KMS-11 (cell line): ENCODE measurements around the gene FAF1.

ENCODE experiments used
- H2AFZ ChIP-seq: fragments of 200-600 bp; sonication (generic); 2 replicates; pipeline ENCODE4 v1.6.1; 2016; ENCODE audit warnings: antibody characterized with exemption, mixed run types, low read depth
- H3K27ac ChIP-seq: fragments of 200-600 bp; sonication (generic); 2 replicates; pipeline ENCODE4 v1.6.1; 2016; ENCODE audit warnings: mild to moderate bottlenecking, mixed run types
- H3K27me3 ChIP-seq: fragments of 200-600 bp; sonication (generic); 2 replicates; pipeline ENCODE4 v1.6.1; 2017; ENCODE audit warnings: mild to moderate bottlenecking, low read depth, mixed run types, moderate library complexity; ENCODE audit not compliant: insufficient read depth
- H3K36me3 ChIP-seq: fragments of 200-600 bp; sonication (generic); 2 replicates; pipeline ENCODE4 v1.6.1; 2017; ENCODE audit warnings: mild to moderate bottlenecking, mixed run types; ENCODE audit not compliant: insufficient read depth
- H3K4me1 ChIP-seq: fragments of 200-600 bp; sonication (generic); 2 replicates; pipeline ENCODE4 v1.6.1; 2016; ENCODE audit warnings: mild to moderate bottlenecking, low read depth, mixed run types; ENCODE audit not compliant: poor library complexity, severe bottlenecking
- H3K4me2 ChIP-seq: fragments of 200-600 bp; sonication (generic); 2 replicates; pipeline ENCODE4 v1.7.0; 2016; ENCODE audit warnings: mild to moderate bottlenecking, mixed run types
- H3K4me3 ChIP-seq: fragments of 200-600 bp; sonication (generic); IDR thresholded peaks from 2 replicates; pipeline ENCODE4 v1.6.1; 2017; ENCODE audit warnings: low read depth, low read length, mixed read lengths; ENCODE audit not compliant: insufficient read depth
- H3K79me2 ChIP-seq: fragments of 200-600 bp; sonication (generic); 2 replicates; pipeline ENCODE4 v1.6.1; 2016; ENCODE audit warnings: low read depth, mixed run types; ENCODE audit not compliant: insufficient read depth
- H3K9ac ChIP-seq: fragments of 200-600 bp; sonication (generic); 2 replicates; pipeline ENCODE4 v1.6.1; 2016; ENCODE audit warnings: mild to moderate bottlenecking, mixed run types
- H4K20me1 ChIP-seq: fragments of 200-600 bp; sonication (generic); 2 replicates; pipeline ENCODE4 v1.6.1; 2016; ENCODE audit warnings: mild to moderate bottlenecking, mixed run types; ENCODE audit not compliant: insufficient read depth
- TF ChIP-seq, protein P1 (sequence below): fragments of 200-600 bp; sonication (generic); conservative IDR thresholded peaks from 2 replicates; pipeline ENCODE4 v1.6.1; 2017; ENCODE audit warnings: low read depth, mild to moderate bottlenecking, antibody characterized with exemption, low read length, moderate library complexity, mixed read lengths

The FAF1 gene

DNA sequence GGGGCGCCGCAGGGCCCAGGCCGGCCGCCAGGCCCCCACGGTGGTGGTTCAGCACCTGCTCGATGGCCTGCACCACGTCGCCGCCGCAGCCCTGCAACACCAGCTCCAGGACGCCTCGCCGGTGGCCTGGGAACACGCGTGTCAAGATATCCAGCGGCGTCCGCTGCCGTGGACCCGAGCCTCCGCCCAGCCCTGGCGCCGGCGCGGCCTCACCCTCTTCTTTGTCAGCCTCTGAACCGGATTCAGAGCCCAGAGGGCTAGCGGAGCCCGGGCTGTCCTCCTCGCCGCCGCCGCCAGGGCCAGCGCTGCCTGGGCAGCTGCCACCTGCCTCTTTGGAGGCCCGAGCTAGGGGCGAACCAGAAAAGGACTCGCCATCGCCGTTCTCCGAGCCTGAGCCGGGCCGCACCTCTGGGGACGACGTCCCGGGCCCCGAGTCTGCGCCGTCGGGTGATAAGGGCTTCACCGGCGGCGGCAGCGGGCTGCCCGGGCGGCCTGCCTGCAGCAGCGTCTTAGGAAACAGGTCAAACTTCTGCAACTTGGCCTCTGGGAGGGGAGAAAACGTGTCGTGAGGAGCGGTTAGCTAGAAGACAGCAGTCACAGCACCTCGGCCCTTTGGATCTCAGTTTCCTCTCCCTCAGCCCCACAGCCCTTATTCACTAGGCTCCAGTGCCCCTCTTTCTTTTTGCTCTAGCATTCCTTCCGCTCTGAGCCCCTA lies 540.7 kb downstream of the FAF1 start:
- Histone ChIP-seq H3K4me1 (no peaks in the 10 kb centered on the region), H3K36me3 (no peaks in the 10 kb centered on the region), H3K79me2 (no peaks in the 10 kb centered on the region), H3K4me3 (no peak overlapping the region), H2AFZ (no peak overlapping the region), H3K4me2 (no peak overlapping the region), H4K20me1 (no peaks in the 10 kb centered on the region), H3K27me3 (no peaks in the 10 kb centered on the region), H3K27ac (no peak overlapping the region), H3K9ac (no peak overlapping the region)
- TF ChIP-seq, protein P1, sequence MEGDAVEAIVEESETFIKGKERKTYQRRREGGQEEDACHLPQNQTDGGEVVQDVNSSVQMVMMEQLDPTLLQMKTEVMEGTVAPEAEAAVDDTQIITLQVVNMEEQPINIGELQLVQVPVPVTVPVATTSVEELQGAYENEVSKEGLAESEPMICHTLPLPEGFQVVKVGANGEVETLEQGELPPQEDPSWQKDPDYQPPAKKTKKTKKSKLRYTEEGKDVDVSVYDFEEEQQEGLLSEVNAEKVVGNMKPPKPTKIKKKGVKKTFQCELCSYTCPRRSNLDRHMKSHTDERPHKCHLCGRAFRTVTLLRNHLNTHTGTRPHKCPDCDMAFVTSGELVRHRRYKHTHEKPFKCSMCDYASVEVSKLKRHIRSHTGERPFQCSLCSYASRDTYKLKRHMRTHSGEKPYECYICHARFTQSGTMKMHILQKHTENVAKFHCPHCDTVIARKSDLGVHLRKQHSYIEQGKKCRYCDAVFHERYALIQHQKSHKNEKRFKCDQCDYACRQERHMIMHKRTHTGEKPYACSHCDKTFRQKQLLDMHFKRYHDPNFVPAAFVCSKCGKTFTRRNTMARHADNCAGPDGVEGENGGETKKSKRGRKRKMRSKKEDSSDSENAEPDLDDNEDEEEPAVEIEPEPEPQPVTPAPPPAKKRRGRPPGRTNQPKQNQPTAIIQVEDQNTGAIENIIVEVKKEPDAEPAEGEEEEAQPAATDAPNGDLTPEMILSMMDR = no peak

- no peaks in the 10 kb centered on the region for H3K36me3 ChIP-seq
- no peaks in the 10 kb centered on the region for H3K27me3 ChIP-seq
- no peak overlapping the region for H3K27ac ChIP-seq
- H3K4me1 ChIP-seq = no peaks in the 10 kb centered on the region
- H3K4me2 ChIP-seq = no peak overlapping the region
- H4K20me1 ChIP-seq = no peaks in the 10 kb centered on the region
- no peaks in the 10 kb centered on the region for H3K79me2 ChIP-seq
- no peak overlapping the region for H2AFZ ChIP-seq
- TF ChIP-seq, protein P1 = no peak
- H3K9ac ChIP-seq = no peak overlapping the region
- H3K4me3 ChIP-seq = no peak overlapping the region
These were observed 541.4 kb downstream of the FAF1 start for GRCh38 chr1:50418600-50419109.

- no peaks in the 10 kb centered on the region for H4K20me1 ChIP-seq
- H3K4me2 ChIP-seq = no peak overlapping the region
- H3K79me2 ChIP-seq = no peaks in the 10 kb centered on the region
- H3K27me3 ChIP-seq = no peaks in the 10 kb centered on the region
- no peak overlapping the region for H3K27ac ChIP-seq
- no peak overlapping the region for H2AFZ ChIP-seq
- TF ChIP-seq, protein P1 = no peak
- no peaks in the 10 kb centered on the region for H3K36me3 ChIP-seq
- no peaks in the 10 kb centered on the region for H3K4me1 ChIP-seq
- H3K9ac ChIP-seq = no peak overlapping the region
- no peak overlapping the region for H3K4me3 ChIP-seq
These were observed 542.0 kb downstream of the FAF1 start for GRCh38 chr1:50417946-50418599.

DNA sequence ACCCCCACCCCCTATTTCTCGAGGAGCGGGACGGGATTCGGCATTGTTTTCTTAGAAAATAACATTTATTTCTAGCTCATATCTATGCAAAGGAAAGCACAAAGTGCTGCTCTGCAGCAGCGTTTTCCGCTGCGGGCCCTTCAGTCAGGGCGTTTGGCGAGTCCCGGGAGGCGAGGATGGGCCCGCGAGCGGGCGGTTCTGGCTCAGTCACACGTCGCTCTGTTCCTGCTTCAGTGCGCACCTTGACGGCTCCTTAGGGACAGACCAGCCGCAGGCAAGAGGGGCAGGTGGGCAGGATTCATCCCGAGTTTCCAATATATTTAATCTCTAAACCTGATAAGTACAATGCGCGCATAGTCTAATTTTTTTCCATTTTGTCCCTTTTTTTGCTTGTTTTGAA lies 542.6 kb downstream of the FAF1 start:
- H3K27me3 ChIP-seq = no peaks in the 10 kb centered on the region
- H2AFZ ChIP-seq = no peak overlapping the region
- H3K79me2 ChIP-seq = no peaks in the 10 kb centered on the region
- TF ChIP-seq, protein P1 = no peak
- H3K4me3 ChIP-seq = no peak overlapping the region
- no peaks in the 10 kb centered on the region for H3K36me3 ChIP-seq
- no peaks in the 10 kb centered on the region for H4K20me1 ChIP-seq
- H3K4me1 ChIP-seq = no peaks in the 10 kb centered on the region
- H3K27ac ChIP-seq = no peak overlapping the region
- no peak overlapping the region for H3K4me2 ChIP-seq
- no peak overlapping the region for H3K9ac ChIP-seq
